Vagina (tissue), 2 donors: ENCODE data around the gene TTYH1.

Experiments
- POLR2A ChIP-seq, 2 donors: fragments of 450-650 bp; IDR thresholded peaks; one replicate each; pipeline ENCODE4 v1.6.1; 2017; ENCODE audit warnings: antibody characterized with exemption in 2 of 2, mild to moderate bottlenecking in 2 of 2, moderate library complexity in 2 of 2
- POLR2AphosphoS5 ChIP-seq, 2 donors: sonication (generic); formaldehyde crosslinking; IDR thresholded peaks; one replicate each; pipeline ENCODE4 v1.9.0; 2017; ENCODE audit warnings: antibody characterized with exemption in 2 of 2, mild to moderate bottlenecking in 2 of 2, low read depth in 1 of 2; ENCODE audit not compliant: insufficient read depth in 1 of 2
- TF ChIP-seq, protein P1 (sequence below), 3 experiments: fragments of 450-650 bp in 2 of 3; fragments of 200-600 bp in 1 of 3; sonication (generic) in 1 of 3; IDR thresholded peaks; one replicate each; pipeline ENCODE4 v1.5.1; 2017 to 2019; ENCODE audit warnings: antibody characterized with exemption in 3 of 3, mild to moderate bottlenecking in 2 of 3, moderate library complexity in 2 of 3

DNA sequence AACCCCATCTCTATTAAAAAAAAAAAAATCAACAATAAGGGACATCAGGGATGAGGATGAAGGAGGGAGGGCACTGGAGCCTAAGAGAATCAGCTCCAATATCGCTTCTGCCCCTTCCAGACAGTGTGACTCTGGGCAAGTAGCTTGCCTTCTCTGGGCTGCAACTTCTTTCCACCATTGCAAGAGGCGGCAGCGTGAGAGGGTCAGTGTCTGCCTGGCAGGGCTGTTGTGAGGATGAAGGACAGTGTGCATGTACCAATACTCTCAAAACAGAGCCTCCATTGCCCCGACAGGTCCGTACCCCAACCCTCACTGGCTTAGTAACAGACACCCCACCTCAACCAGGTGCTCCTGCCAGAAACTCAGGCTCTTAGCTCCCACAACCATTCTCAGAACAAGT is 18.4 kb downstream of the TTYH1 start:
- TF ChIP-seq, protein P1, sequence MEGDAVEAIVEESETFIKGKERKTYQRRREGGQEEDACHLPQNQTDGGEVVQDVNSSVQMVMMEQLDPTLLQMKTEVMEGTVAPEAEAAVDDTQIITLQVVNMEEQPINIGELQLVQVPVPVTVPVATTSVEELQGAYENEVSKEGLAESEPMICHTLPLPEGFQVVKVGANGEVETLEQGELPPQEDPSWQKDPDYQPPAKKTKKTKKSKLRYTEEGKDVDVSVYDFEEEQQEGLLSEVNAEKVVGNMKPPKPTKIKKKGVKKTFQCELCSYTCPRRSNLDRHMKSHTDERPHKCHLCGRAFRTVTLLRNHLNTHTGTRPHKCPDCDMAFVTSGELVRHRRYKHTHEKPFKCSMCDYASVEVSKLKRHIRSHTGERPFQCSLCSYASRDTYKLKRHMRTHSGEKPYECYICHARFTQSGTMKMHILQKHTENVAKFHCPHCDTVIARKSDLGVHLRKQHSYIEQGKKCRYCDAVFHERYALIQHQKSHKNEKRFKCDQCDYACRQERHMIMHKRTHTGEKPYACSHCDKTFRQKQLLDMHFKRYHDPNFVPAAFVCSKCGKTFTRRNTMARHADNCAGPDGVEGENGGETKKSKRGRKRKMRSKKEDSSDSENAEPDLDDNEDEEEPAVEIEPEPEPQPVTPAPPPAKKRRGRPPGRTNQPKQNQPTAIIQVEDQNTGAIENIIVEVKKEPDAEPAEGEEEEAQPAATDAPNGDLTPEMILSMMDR (IDR thresholded peaks at IDR 0.05), result no peak
- TF ChIP-seq POLR2AphosphoS5 (IDR thresholded peaks at IDR 0.05; ENCODE audit: insufficient read depth in 1 of 2, low read depth in 1 of 2) (no peak), POLR2A (IDR thresholded peaks at IDR 0.05) (no peak)
